PC-9 (cell line): ENCODE data around the gene P2RX7. TPM values are rescaled to one million over a fixed set of nuclear protein-coding genes. Genes with fewer than 3 reads are reported as not detected.
"Not testable (repeated sequence)": the region's sequence is repeated elsewhere in the genome, so short reads cannot be mapped to it uniquely, and the experiment has no call there.

ENCODE experiments used
- BruUV-seq: library from RNA; stranded (reverse); fragments of 400-500 nt; replicated peaks from 2 replicates; lab custom pipeline; 2021; lab: Mats Ljungman, UMichigan
- CTCF ChIA-PET: fragments of 300-600 bp; sonication (Branson Sonifier 250); formaldehyde crosslinking; loops from one replicate; lab custom pipeline; 2022; ENCODE audit warnings: antibody characterized with exemption; lab: Charles Lee
- POLR2A ChIA-PET: fragments of 300-600 bp; sonication (Branson Sonifier 250); formaldehyde crosslinking; loops from one replicate; lab custom pipeline; 2022; ENCODE audit warnings: antibody characterized with exemption; ENCODE audit not compliant: unreplicated experiment; lab: Charles Lee
- DNase-seq, 2 experiments: peaks; one replicate each; pipeline versions ENCODE4 v3.0.0 to v3.0.0-alpha.2; 2015 to 2022; ENCODE audit warnings: mixed read lengths in 1 of 2
- H2AFZ ChIP-seq: fragments of 200-600 bp; sonication (generic); 2 replicates; pipeline ENCODE4 v1.8.1; 2017; ENCODE audit warnings: antibody characterized with exemption
- H3F3A ChIP-seq: fragments of 200-600 bp; sonication (generic); 2 replicates; pipeline ENCODE4 v1.8.1; 2017; ENCODE audit warnings: antibody characterized with exemption, mild to moderate bottlenecking, low read depth; ENCODE audit not compliant: insufficient read depth
- H3K27ac ChIP-seq: fragments of 200-600 bp; sonication (generic); 2 replicates; pipeline ENCODE4 v1.6.1; 2016; ENCODE audit warnings: mixed run types
- H3K27me3 ChIP-seq: fragments of 200-600 bp; sonication (generic); 2 replicates; pipeline ENCODE4 v1.6.1; 2016; ENCODE audit warnings: low read depth, mixed run types; ENCODE audit not compliant: insufficient read depth
- H3K36me3 ChIP-seq: fragments of 200-600 bp; sonication (generic); 2 replicates; pipeline ENCODE4 v1.6.1; 2016; ENCODE audit warnings: low read depth, mixed run types
- H3K4me1 ChIP-seq: fragments of 200-600 bp; sonication (generic); replicated peaks from 2 replicates; pipeline ENCODE4 v1.6.1; 2016; ENCODE audit warnings: mixed run types; ENCODE audit not compliant: insufficient read depth
- H3K4me2 ChIP-seq: fragments of 200-600 bp; sonication (generic); 2 replicates; pipeline ENCODE4 v1.6.1; 2017; ENCODE audit warnings: mixed run types
- H3K4me3 ChIP-seq: fragments of 200-600 bp; sonication (generic); 2 replicates; pipeline ENCODE4 v1.6.1; 2016; ENCODE audit warnings: mixed run types
- H3K79me2 ChIP-seq: fragments of 200-600 bp; sonication (generic); 2 replicates; pipeline ENCODE4 v1.6.1; 2017; ENCODE audit warnings: low read depth, mixed run types
- H3K9me2 ChIP-seq: fragments of 200-600 bp; sonication (generic); 2 replicates; pipeline ENCODE4 v1.8.1; 2017; ENCODE audit warnings: mild to moderate bottlenecking; ENCODE audit not compliant: insufficient read depth
- H3K9me3 ChIP-seq: fragments of 200-600 bp; sonication (generic); 2 replicates; pipeline ENCODE4 v1.8.1; 2016; ENCODE audit warnings: low read depth; ENCODE audit not compliant: insufficient read depth
- H4K20me1 ChIP-seq: fragments of 200-600 bp; sonication (generic); 2 replicates; pipeline ENCODE4 v1.8.1; 2017; ENCODE audit not compliant: insufficient read depth
- EZH2 ChIP-seq: fragments of 200-600 bp; sonication (generic); IDR thresholded peaks from 2 replicates; pipeline ENCODE4 v1.8.0; 2017; ENCODE audit warnings: antibody characterized with exemption, low read depth
- intact Hi-C: fragments of 100-400 bp; cut with micrococcal nuclease; formaldehyde crosslinking; loops from one replicate; pipeline ENCODE4 v1.10.0; 2022; ENCODE audit not compliant: unreplicated experiment
- total RNA-seq: library from RNA; stranded (reverse); gene quantifications from 2 replicates; pipeline ENCODE4 v1.2.3, GENCODE V29; 2021
- TF ChIP-seq, protein P1 (sequence below): fragments of 200-600 bp; sonication (generic); conservative IDR thresholded peaks from 2 replicates; pipeline ENCODE4 v1.6.1; 2017; ENCODE audit warnings: mixed run types, antibody characterized with exemption, mild to moderate bottlenecking, moderate library complexity

Gene P2RX7
- total RNA-seq, 1 experiment from 2014 or later, result 3.2 TPM

DNA sequence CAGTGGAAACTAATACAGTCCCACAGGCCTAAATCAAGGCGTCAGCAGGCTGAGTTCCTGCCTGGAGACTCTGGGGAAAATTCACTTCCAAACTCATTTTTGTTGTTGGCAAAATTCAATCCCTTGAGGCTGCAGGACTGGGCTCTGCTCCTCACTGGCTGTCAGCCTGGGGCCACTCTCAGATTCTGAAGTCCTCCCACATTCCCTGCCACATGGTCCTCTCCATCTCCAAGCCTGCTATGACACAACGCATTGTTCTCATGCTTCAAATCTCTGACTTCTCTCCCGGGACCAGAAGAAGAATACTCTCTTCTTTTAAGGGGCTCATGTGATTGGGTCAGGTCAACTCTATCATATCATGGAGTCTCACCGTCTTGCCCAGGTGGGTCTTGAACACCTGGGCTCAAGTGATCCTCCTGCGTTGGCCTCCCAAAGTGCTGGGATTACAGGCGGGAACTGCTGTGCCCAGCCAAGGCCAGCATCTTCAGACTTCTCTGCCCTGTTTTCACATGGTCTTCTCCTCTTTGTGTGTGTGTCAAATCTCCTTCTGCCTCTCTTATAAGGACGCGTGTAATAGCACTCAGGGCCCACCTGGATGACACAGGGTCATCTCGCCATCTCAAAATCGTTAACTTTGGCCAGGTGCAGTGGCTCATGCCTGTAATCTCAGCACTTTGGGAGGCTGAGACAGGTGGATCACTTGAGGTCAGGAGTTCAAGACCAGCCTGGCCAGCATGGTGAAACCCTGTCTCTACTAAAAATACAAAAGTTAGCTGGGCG is 9.7 kb downstream of the P2RX7 start:
- no peak for TF ChIP-seq EZH2
- TF ChIP-seq, protein P1, sequence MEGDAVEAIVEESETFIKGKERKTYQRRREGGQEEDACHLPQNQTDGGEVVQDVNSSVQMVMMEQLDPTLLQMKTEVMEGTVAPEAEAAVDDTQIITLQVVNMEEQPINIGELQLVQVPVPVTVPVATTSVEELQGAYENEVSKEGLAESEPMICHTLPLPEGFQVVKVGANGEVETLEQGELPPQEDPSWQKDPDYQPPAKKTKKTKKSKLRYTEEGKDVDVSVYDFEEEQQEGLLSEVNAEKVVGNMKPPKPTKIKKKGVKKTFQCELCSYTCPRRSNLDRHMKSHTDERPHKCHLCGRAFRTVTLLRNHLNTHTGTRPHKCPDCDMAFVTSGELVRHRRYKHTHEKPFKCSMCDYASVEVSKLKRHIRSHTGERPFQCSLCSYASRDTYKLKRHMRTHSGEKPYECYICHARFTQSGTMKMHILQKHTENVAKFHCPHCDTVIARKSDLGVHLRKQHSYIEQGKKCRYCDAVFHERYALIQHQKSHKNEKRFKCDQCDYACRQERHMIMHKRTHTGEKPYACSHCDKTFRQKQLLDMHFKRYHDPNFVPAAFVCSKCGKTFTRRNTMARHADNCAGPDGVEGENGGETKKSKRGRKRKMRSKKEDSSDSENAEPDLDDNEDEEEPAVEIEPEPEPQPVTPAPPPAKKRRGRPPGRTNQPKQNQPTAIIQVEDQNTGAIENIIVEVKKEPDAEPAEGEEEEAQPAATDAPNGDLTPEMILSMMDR, result no peak
- Histone ChIP-seq H3K9me2 (no peaks in the 10 kb centered on the region), H3K79me2 (no peaks in the 10 kb centered on the region), H3K4me2 (no peak overlapping the region), H3K4me3 (no peak overlapping the region), H3K27me3 (no peaks in the 10 kb centered on the region), H4K20me1 (no peaks in the 10 kb centered on the region), H2AFZ (no peak overlapping the region), H3K4me1 (peaks cover 18% of the 10 kb centered on the region), H3K36me3 (no peaks in the 10 kb centered on the region), H3F3A (0 out of 2 replicates have a peak, but pooled peaks cover 4% of the 10 kb centered on the region), H3K27ac (no peak overlapping the region), H3K9me3 (no peaks in the 10 kb centered on the region)
- no TSS peak for BruUV-seq
- DNase-seq, result no peak
- POLR2A ChIA-PET, result no interaction called here
- intact Hi-C loops, result no loop called here
- CTCF ChIA-PET, result no interaction called here

DNA sequence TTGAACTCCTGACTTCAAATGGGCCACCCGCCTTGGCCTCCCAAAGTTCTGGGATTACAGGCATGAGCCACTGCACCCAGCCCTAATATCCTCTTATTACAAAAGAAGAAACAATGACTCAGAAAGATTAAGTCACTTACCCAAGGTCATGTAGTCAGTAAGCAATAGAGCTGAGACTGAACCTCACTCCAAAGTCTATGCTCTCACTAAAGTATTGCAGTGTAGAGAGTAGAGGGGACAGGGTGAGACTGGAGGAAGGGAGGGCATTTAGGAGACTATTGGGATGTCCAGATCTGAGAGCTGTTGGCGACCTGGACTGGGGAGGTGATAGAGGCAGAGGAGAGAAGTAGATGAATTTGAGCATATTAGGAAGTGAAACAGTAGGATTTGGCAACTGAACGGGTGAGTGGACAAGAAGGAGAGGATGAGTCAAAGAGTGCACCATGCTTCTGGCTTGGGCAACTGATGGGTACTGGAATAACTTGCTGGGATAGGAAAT is 11.8 kb downstream of the P2RX7 start:
- intact Hi-C loops, result no loop called here
- Histone ChIP-seq H3K36me3 (no peaks in the 10 kb centered on the region), H3K79me2 (no peaks in the 10 kb centered on the region), H3K27ac (peak overlapping the region; percentile 70), H3K4me3 (no peak overlapping the region), H4K20me1 (no peaks in the 10 kb centered on the region), H3K27me3 (no peaks in the 10 kb centered on the region), H3K9me3 (no peaks in the 10 kb centered on the region), H3K9me2 (no peaks in the 10 kb centered on the region), H3K4me2 (peak overlapping the region; percentile 19; the same call in 1 of the 2 replicates), H3F3A (0 out of 2 replicates have a peak, but pooled peaks cover 4% of the 10 kb centered on the region), H3K4me1 (peaks cover 18% of the 10 kb centered on the region), H2AFZ (no peak overlapping the region)
- BruUV-seq, result no TSS peak
- DNase-seq, result peak in 1 of 2 experiments; percentile 55
- ChIA-PET CTCF (no interaction called here), POLR2A (no interaction called here)
- no peak for TF ChIP-seq EZH2
- TF ChIP-seq, protein P1, result no peak

DNA sequence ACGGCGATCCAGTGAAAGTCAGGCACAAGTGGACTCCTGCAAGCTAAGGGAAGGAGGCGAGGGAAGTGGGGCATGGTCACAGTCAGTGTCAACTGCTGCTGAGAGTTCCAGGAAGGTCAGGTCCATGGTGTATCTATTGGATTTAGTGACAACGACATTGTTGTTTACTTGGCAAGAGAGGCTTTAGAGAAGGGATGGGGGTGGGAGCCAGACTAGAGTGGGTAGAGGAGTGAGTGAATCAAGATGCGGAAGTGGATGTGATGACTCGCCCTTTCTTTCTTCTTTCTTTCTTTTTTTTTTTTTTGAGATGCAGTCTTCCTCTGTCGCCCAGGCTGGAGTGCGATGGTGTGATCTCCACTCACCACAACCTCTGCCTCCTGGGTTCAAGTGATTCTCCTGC is 12.5 kb downstream of the P2RX7 start:
- Histone ChIP-seq H3K27me3 (no peaks in the 10 kb centered on the region), H3K4me2 (no peak overlapping the region), H3K9me2 (no peaks in the 10 kb centered on the region), H3K4me1 (peaks cover 18% of the 10 kb centered on the region), H4K20me1 (no peaks in the 10 kb centered on the region), H3K36me3 (no peaks in the 10 kb centered on the region), H3K27ac (no peak overlapping the region), H3K4me3 (no peak overlapping the region), H3K9me3 (no peaks in the 10 kb centered on the region), H3K79me2 (no peaks in the 10 kb centered on the region), H2AFZ (no peak overlapping the region), H3F3A (0 out of 2 replicates have a peak, but pooled peaks cover 4% of the 10 kb centered on the region)
- intact Hi-C loops, result no loop called here
- CTCF ChIA-PET, result interaction anchor here (0.7 kb wide), 1 partner anchor 85 kb away, joined by 4 read pairs; no protein-coding TSS in a partner anchor
- BruUV-seq, result no TSS peak
- TF ChIP-seq, protein P1, result no peak
- no peak for TF ChIP-seq EZH2
- POLR2A ChIA-PET, result no interaction called here
- no peak for DNase-seq

DNA sequence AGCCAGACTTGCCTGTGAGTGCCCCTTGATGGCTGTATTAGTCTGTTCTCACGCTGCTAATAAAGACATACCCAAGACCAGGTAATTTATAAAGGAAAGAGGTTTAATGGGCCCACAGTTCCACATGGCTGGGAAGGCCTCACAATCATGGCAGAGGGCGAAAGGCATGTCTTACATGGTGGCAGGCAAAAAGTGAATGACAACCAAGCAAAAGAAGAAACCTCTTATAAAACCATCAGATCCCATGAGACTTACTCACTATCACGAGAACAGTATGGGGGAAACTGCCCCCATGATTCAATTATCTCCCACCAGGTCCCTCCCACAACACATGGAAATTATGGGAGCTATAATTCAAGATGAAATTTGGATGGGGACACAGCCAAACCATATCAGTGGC is 16.6 kb downstream of the P2RX7 start:
- CTCF ChIA-PET, H3K9me3 ChIP-seq, H3K4me3 ChIP-seq, H3K79me2 ChIP-seq, H3F3A ChIP-seq, H3K4me1 ChIP-seq, H3K27me3 ChIP-seq, H3K9me2 ChIP-seq, H2AFZ ChIP-seq, intact Hi-C loops, H3K4me2 ChIP-seq, DNase-seq, BruUV-seq, H4K20me1 ChIP-seq, H3K27ac ChIP-seq, H3K36me3 ChIP-seq: not testable (repeated sequence)
- POLR2A ChIA-PET, result interaction anchor here (0.6 kb wide), 1 partner anchor 10 kb away, joined by 37 read pairs; no protein-coding TSS in a partner anchor
